BLaER1 treated with 17β-estradiol and CSF1 and Interleukin-3, amounts not matched to agents 10 nM and 100 nM (cell line): Measurements from ENCODE around the gene SLX1A.
A peak's percentile ranks its signal among the peaks of the same experiment; 100 is the strongest.

ENCODE experiments used
- H3K27ac ChIP-seq, 11 experiments: shearing (Covaris generic); formaldehyde crosslinking; 2 replicates each; pipeline ENCODE4 v1.8.1; 2022
- H3K27me3 ChIP-seq, 11 experiments: shearing (Covaris generic); formaldehyde crosslinking; 2 replicates each; pipeline ENCODE4 v1.8.1; 2022
- H3K36me3 ChIP-seq, 11 experiments: shearing (Covaris generic); formaldehyde crosslinking; 2 replicates each; pipeline ENCODE4 v1.8.1; 2022
- H3K4me1 ChIP-seq, 10 experiments: shearing (Covaris generic); formaldehyde crosslinking; 2 replicates each; pipeline ENCODE4 v1.8.1; 2022
- H3K4me2 ChIP-seq, 11 experiments: shearing (Covaris generic); formaldehyde crosslinking; 2 replicates each; pipeline ENCODE4 v1.8.1; 2022
- H3K4me3 ChIP-seq, 10 experiments: shearing (Covaris generic); formaldehyde crosslinking; 2 replicates each; pipeline ENCODE4 v1.8.1; 2022
- H3K9ac ChIP-seq, 11 experiments: shearing (Covaris generic); formaldehyde crosslinking; 2 replicates each; pipeline ENCODE4 v1.8.1; 2022
- H3K9me3 ChIP-seq, 11 experiments: shearing (Covaris generic); formaldehyde crosslinking; replicated peaks in 1 of 11; 2 replicates each; pipeline ENCODE4 v1.8.1; 2022
- H4K20me1 ChIP-seq, 11 experiments: shearing (Covaris generic); formaldehyde crosslinking; 2 replicates each; pipeline ENCODE4 v1.8.1; 2022
- Cebpa-rat ChIP-seq, 11 experiments: shearing (Covaris generic); IDR thresholded peaks; 2 replicates each; pipeline ENCODE4 v1.8.1; 2022

Gene SLX1A

DNA sequence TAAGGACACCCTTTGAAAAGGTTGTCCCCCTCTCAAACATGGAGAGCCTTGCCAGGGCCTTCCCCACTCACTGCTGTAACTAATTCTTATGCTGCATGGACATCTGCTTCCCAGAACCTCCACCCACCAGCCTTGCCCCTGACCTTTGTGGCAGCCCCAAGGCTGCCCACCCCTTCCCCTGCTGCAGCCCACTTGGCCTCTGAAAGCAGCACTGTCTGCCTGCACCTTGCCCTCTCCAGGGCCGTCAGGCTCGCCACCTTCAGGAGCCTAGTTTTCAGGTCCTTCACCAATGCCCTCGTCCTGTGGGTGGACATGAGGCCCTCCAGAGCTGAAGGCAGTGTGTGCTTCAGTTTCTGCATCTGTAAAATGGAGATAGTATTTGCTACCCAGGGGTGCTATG, 12.9 kb upstream of the SLX1A start:
- no peak for TF ChIP-seq Cebpa-rat (IDR thresholded peaks at IDR 0.05)
- H3K4me1 ChIP-seq = peaks cover 20 to 28% (median 24%) of the 10 kb centered on the region in 10 experiments
- no peak overlapping the region for H3K4me3 ChIP-seq
- no peak overlapping the region for H3K27ac ChIP-seq
- H3K36me3 ChIP-seq = peaks cover 0 to 18% (median 0%) of the 10 kb centered on the region in 11 experiments; a peak in 10 of 22 replicates
- no peaks in the 10 kb centered on the region for H3K9me3 ChIP-seq
- peaks cover 0 to 19% (median 15%) of the 10 kb centered on the region in 11 experiments; a peak in 12 of 22 replicates for H4K20me1 ChIP-seq
- H3K27me3 ChIP-seq = no peaks in the 10 kb centered on the region
- H3K4me2 ChIP-seq = no peak overlapping the region
- no peak overlapping the region for H3K9ac ChIP-seq

DNA sequence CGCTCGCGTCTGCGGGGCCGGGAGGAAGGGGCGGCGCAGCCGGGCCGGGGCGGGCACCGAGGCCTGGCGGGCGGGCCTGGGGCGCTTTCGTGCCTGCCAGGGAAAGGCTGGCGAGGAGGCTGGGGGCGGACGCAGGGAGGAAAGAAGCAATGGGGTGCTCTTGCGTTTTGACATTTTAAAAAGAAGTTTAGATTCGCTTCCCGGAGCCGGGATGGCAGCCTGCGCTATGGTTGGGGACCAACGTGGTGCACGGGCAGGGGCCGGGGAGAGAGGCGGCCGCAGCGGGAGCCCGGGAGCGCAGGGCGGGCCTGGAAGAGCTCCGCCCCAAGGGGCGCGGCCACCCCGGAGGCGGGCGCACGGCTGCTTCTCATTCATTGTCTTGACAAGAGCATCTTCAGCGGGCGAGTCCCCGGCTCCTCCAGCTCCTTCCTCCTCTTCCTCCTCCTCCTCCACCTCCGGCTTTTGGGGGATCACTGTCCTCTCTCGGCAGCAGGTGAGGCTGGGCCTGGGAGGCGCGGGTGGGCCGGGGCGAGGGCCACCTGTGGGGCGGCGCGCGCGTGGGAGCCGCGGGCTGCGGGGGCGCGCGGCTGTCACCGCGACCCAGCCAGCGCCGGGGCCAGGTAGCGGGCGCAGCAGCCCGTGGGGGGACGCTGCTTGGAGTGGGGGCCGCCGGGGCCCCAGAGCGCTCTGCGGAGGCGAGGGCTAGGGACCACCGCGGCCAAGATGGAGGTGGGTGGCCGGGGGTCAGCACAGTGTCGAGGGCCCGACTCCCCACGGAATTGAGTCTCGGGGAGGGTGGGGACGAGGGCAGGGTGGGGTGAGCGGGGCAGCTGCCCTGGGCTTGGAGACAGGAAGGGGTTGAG, 10.2 kb upstream of the SLX1A start, which contains the start of gene CORO1A:
TSS of gene CORO1A (plus strand) at position 370 of the 863 bp plus-strand sequence. CDS start 1,608 bp downstream, outside the sequence.
- Histone ChIP-seq H3K27me3 (no peaks in the 10 kb centered on the region), H3K9ac (peak within 1 kb of the TSS; percentile 86 to 97 (median 92)), H3K4me3 (peak within 1 kb of the TSS; percentile 88 to 100 (median 97)), H3K36me3 (peaks cover 10 to 44% (median 24%) of the 10 kb centered on the region in 11 experiments), H3K9me3 (no peaks in the 10 kb centered on the region), H4K20me1 (peaks cover 5 to 43% (median 30%) of the 10 kb centered on the region in 11 experiments; a peak in 18 of 22 replicates), H3K4me2 (peak within 1 kb of the TSS; percentile 91 to 100 (median 99)), H3K27ac (peak within 1 kb of the TSS; percentile 77 to 98 (median 93)), H3K4me1 (peaks cover 33 to 44% (median 39%) of the 10 kb centered on the region in 10 experiments)
- TF ChIP-seq Cebpa-rat (IDR thresholded peaks at IDR 0.05) = no peak

DNA sequence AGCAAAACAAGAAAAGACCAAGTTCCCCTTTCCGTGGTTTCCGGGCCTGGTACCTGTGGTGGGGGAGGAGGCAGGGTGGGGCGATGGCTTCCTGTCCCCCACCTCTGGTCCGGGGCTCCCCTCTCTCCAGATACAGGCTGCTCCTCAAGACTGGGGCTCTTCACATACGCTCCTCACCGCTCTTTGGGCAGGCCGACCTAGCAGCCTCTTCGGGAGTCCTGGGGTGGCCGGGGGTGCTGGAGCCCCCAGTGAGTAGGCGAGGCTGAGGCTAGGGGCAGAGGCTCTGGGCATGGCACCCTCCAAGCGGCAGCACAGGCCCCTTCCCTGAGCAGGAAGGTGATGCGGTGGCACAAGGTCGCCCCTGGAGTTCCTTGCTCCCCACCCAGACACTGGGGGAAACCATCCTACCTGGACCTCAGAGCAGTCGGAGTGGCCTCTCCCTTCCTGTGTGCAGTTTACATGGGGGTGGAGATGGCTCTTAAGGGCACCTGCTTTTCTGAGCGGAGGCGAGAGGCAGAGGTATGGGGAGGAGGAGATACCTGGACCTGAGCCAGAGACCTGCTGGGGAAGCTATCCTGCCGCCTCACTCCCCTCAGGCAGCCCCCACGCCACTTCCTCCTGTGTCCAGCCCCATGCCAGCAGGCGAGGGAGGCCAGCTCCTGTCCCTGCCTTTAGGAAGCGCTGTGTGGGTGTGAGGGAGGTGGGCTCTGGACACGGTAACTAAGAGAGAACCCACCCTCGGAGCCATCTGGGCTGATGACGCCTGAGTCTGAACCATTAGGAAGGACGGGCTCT, 9.4 kb upstream of the SLX1A start:
- no peaks in the 10 kb centered on the region for H3K27me3 ChIP-seq
- peaks cover 33 to 44% (median 39%) of the 10 kb centered on the region in 10 experiments for H3K4me1 ChIP-seq
- TF ChIP-seq Cebpa-rat (IDR thresholded peaks at IDR 0.05) = no peak
- peaks cover 10 to 44% (median 24%) of the 10 kb centered on the region in 11 experiments for H3K36me3 ChIP-seq
- H3K9me3 ChIP-seq = no peaks in the 10 kb centered on the region
- H3K9ac ChIP-seq = peak overlapping the region; percentile 86 to 97 (median 92)
- peak overlapping the region; percentile 88 to 100 (median 97) for H3K4me3 ChIP-seq
- peak overlapping the region; percentile 77 to 98 (median 93) for H3K27ac ChIP-seq
- peak overlapping the region; percentile 91 to 100 (median 99) for H3K4me2 ChIP-seq
- peaks cover 5 to 43% (median 30%) of the 10 kb centered on the region in 11 experiments; a peak in 18 of 22 replicates for H4K20me1 ChIP-seq

DNA sequence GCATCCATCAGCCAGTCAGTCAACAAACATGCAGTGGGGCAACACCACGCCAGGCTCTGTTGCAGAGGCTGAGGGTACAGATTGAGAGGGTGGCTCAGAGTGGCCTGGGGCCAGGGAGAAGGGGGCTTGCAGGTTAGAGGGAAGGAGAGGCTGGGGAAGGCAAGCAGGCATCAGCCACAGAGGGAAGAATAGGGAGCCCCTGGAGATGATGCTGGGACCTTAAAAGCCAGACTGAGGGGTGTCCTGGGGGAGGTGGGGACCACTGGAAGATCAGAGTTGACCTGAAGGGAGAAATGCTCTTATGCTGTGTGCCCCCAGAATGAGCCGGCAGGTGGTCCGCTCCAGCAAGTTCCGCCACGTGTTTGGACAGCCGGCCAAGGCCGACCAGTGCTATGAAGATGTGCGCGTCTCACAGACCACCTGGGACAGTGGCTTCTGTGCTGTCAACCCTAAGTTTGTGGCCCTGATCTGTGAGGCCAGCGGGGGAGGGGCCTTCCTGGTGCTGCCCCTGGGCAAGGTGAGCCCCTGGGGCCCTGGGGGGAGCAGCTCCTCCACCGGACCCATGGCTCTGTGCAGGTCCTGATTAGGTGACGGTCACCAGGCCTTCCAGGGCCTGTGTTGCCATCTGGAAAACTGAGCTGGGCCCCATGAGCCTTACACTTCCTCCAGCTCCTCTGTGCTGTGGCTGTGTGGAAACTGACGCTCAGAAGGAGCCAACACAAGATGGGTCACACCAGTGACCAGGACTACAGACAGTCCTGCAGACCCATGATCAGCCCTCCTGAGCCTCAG, 8.6 kb upstream of the SLX1A start:
- peak in 1 of 11 experiments; percentile 1; a peak in 1 of 22 replicates for TF ChIP-seq Cebpa-rat (IDR thresholded peaks at IDR 0.05)
- H3K9ac ChIP-seq = peak overlapping the region; percentile 86 to 97 (median 92)
- peak overlapping the region; percentile 77 to 98 (median 93) for H3K27ac ChIP-seq
- H4K20me1 ChIP-seq = peaks cover 5 to 43% (median 30%) of the 10 kb centered on the region in 11 experiments; a peak in 18 of 22 replicates
- peaks cover 33 to 44% (median 39%) of the 10 kb centered on the region in 10 experiments for H3K4me1 ChIP-seq
- no peaks in the 10 kb centered on the region for H3K9me3 ChIP-seq
- peak overlapping the region; percentile 88 to 100 (median 97) for H3K4me3 ChIP-seq
- H3K27me3 ChIP-seq = no peaks in the 10 kb centered on the region
- H3K36me3 ChIP-seq = peaks cover 10 to 44% (median 24%) of the 10 kb centered on the region in 11 experiments
- peak overlapping the region; percentile 91 to 100 (median 99) for H3K4me2 ChIP-seq

DNA sequence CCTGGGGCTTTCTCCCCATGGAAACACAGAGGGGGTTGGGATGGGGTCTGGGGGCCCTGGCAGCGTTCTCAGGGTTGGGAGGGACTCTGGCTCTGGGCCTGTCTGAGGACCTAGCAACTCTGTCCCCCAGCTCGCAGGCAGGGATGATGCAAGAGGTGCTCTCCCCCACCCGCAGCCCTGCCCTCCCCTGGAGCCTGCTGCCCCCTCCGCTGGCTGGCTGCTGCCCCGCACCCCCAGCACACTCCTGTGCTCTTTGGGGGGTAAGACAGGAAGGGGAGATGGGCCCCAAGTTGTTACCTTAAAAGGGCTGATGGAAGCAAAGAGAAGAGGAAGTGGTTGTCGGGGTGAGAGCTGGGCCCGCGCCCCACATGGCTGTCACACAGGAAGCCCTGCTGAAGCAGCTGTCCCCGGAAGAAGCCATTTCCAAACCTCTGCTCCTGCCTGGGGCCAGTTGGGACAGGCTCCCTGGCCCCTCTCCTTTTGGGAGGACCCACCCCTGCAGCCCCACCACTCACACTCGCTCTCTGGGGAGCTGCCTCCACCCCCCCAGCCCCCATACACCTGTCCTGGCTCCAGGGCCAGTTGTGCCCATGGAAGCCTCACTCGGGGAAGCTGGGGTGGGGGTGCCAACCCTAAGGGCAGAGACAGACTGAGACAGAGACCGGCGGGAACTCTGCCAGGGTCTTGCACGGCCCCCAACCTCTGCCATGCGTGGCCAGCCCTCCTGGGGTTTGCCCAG, 7.8 kb upstream of the SLX1A start:
- peaks cover 10 to 44% (median 24%) of the 10 kb centered on the region in 11 experiments for H3K36me3 ChIP-seq
- no peaks in the 10 kb centered on the region for H3K27me3 ChIP-seq
- H3K4me1 ChIP-seq = peaks cover 33 to 44% (median 39%) of the 10 kb centered on the region in 10 experiments
- peak in 6 of 11 experiments; percentile 8 to 54 (median 18); a peak in 4 of 22 replicates for TF ChIP-seq Cebpa-rat (IDR thresholded peaks at IDR 0.05)
- peak overlapping the region; percentile 77 to 98 (median 93) for H3K27ac ChIP-seq
- peaks cover 5 to 43% (median 30%) of the 10 kb centered on the region in 11 experiments; a peak in 18 of 22 replicates for H4K20me1 ChIP-seq
- peak overlapping the region; percentile 91 to 100 (median 99) for H3K4me2 ChIP-seq
- peak overlapping the region; percentile 88 to 100 (median 97) for H3K4me3 ChIP-seq
- H3K9me3 ChIP-seq = no peaks in the 10 kb centered on the region
- peak overlapping the region; percentile 86 to 97 (median 92) for H3K9ac ChIP-seq

DNA sequence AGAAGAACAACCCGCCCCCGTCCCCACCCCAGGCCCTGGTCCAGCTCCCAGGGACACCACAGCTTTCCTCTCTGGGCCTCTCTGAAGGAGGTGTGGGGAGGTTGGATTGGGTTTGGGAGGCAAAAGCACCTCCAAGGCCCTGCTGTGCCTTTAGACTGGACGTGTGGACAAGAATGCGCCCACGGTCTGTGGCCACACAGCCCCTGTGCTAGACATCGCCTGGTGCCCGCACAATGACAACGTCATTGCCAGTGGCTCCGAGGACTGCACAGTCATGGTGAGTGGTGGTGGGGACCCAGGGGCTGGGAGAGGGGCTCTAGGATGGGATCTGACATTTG, 7.3 kb upstream of the SLX1A start:
- TF ChIP-seq Cebpa-rat (IDR thresholded peaks at IDR 0.05) = no peak
- Histone ChIP-seq H3K27me3 (no peaks in the 10 kb centered on the region), H3K4me3 (peak overlapping the region; percentile 88 to 100 (median 97); a peak in 19 of 20 replicates), H3K27ac (peak overlapping the region; percentile 77 to 98 (median 93)), H3K36me3 (peaks cover 10 to 44% (median 24%) of the 10 kb centered on the region in 11 experiments), H3K4me2 (peak overlapping the region; percentile 91 to 100 (median 99)), H4K20me1 (peaks cover 5 to 43% (median 30%) of the 10 kb centered on the region in 11 experiments; a peak in 18 of 22 replicates), H3K9ac (peak overlapping the region; percentile 75 to 97 (median 92)), H3K9me3 (no peaks in the 10 kb centered on the region), H3K4me1 (peaks cover 33 to 44% (median 39%) of the 10 kb centered on the region in 10 experiments)

DNA sequence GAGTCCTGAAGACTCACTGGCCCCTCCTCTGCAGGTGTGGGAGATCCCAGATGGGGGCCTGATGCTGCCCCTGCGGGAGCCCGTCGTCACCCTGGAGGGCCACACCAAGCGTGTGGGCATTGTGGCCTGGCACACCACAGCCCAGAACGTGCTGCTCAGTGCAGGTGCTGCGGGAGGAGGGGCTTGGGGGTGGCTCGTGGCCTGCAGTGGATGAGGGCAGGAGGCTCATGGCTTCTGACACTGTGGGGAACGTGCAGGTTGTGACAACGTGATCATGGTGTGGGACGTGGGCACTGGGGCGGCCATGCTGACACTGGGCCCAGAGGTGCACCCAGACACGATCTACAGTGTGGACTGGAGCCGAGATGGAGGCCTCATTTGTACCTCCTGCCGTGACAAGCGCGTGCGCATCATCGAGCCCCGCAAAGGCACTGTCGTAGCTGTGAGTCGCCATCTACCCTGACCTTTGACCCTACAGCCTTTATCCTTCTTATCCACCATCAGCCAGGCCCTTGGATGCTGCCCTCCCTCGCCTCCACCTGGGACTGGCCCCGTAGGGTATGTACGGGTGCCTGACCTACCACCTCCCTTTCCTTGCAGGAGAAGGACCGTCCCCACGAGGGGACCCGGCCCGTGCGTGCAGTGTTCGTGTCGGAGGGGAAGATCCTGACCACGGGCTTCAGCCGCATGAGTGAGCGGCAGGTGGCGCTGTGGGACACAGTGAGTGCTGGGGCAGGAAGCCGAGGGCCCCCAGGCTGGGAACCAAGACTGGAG, 6.7 kb upstream of the SLX1A start:
- peak overlapping the region; percentile 88 to 100 (median 97); a peak in 19 of 20 replicates for H3K4me3 ChIP-seq

More for the DNA sequence above, 6.7 kb upstream of the SLX1A start:
- peaks cover 10 to 44% (median 24%) of the 10 kb centered on the region in 11 experiments for H3K36me3 ChIP-seq
- peaks cover 33 to 44% (median 39%) of the 10 kb centered on the region in 10 experiments for H3K4me1 ChIP-seq
- no peaks in the 10 kb centered on the region for H3K9me3 ChIP-seq
- peak overlapping the region; percentile 77 to 98 (median 93) for H3K27ac ChIP-seq
- no peaks in the 10 kb centered on the region for H3K27me3 ChIP-seq
- H3K9ac ChIP-seq = peak overlapping the region; percentile 75 to 97 (median 92); a peak in 21 of 22 replicates
- peak overlapping the region; percentile 91 to 100 (median 99) for H3K4me2 ChIP-seq
- TF ChIP-seq Cebpa-rat (IDR thresholded peaks at IDR 0.05) = no peak
- H4K20me1 ChIP-seq = peaks cover 5 to 43% (median 30%) of the 10 kb centered on the region in 11 experiments; a peak in 18 of 22 replicates
